ENCODE results near the gene OLIG1.

OLIG1 gene

DNA sequence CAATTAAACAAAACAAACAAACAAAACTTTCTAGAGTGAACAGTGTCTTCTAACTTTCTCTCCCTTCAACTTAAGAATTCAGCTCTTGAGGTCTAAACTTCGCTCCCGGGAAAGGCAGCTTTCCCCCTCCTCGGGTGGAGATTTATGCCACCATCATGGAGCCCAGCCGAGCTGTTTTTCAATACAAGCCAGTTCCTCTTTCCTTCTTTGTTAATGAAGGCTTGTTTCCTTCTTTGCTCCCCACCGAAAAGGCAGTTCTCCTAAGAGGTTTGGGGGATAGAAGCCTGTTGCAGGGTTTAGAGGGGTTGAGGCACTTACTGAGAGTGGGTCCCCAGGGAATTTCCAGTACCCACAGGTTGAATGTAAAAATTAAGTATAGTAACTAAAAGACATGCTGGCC lies 26.5 kb downstream of the OLIG1 start:
- in situ Hi-C loops (cut with MboI; ENCODE audit: low sequenced_read_pairs), result no loop called here

DNA sequence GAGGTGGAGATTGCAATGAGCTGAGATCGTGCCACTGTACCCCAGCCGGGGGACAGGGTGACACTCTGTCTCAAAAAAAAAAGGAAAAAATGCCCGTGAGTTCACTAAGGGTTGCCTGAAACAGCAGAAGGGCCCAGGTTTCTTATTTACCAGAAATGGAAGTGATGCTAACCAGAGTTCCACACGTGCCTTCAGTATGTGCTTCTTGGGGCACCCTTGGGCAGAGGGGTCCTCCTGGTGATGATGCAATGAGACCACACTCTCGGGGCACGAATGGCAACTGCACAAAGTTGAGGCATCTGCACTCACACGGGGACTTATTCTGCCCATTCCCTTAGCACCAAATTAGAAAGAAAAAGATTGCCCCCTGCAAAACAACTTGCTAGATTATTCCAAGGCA lies 29.2 kb downstream of the OLIG1 start:
- in situ Hi-C loops (cut with MboI; ENCODE audit: low sequenced_read_pairs), result no loop called here

GRCh38 chr21:33101300-33101911 lies 31.5 kb downstream of the OLIG1 start:
- in situ Hi-C loops (cut with MboI; ENCODE audit: low sequenced_read_pairs), result no loop called here

DNA sequence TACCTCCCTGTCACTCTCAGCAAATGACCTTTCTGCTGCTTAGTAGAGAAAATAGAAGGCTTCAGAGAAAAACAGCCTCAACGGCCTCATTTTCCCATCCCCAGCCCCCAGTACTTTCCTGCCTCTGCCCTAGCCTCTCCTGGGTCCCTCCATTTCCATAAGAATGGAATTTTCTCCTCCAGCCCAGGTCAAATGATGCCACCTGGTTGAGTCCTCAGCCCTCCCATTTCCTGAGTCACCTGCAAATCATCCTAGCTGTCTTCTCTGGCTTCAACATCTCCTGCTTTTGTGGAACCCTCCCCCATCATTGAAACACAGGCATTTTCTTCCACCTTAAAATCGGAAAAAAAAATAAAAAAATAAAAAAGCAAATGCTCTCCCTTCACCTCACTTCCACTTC lies 35.1 kb downstream of the OLIG1 start:
- in situ Hi-C loops (cut with MboI; ENCODE audit: low sequenced_read_pairs), result no loop called here

DNA sequence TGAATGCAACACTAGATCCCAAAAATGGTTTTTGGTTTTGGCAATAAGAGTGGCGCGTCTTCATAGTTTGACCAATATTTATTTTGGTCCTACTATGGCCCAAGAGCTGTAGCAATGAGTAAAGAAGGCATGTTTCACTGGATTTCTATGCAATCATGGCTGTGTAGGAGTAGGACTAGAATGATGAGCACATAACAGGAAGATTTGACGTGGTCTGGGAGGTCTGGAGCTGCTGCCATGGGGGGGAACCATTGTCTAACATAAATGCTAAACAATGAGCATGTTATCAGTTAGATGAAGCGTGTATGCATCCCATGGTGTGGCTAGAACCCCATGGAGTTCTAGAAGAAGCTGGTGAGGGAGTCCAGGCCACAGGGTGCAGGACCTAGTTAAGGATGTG lies 38.3 kb downstream of the OLIG1 start:
- in situ Hi-C loops (cut with MboI; ENCODE audit: low sequenced_read_pairs), result no loop called here

DNA sequence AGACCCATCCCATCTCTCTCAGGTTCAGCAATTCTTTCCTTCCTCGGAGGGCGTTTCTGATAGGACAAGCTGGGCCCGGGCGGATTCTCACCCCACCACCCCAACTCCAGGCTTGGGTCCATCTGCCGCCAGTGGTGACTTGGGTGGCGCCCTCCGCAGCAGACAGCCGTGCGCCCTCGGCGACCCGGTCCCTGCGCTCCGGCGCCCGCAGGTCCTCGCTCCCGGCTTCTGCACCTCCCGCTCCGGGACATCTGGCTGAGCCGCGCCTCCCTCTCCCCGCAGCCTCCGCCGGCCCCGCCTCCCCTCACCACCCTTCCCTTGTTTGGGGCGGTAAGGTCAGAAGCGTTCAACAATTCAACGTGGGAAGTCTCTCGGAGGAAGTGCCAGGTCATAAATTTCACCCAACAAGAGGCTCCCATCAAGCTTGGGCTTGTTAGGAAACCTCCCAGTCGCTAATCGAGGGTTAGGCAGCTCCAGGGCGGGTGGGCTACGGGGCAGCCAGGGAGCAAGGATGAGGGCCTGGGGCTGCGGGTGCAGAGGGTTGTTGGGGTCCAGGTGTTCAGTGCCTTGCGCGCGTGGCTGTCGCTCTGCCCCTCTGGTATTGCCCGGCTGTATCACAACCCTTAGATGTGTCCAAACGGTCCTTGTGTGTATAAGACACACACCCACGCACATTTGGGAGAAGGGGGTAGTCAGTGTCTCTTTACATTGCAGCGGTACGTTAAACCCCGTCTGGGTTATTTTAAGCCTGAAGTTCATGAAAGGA lies 39.8 kb downstream of the OLIG1 start:
- in situ Hi-C loops (cut with MboI; ENCODE audit: low sequenced_read_pairs), result no loop called here

GRCh38 chr21:33110340-33110715 lies 40.4 kb downstream of the OLIG1 start:
- in situ Hi-C loops (cut with MboI; ENCODE audit: low sequenced_read_pairs), result no loop called here

DNA sequence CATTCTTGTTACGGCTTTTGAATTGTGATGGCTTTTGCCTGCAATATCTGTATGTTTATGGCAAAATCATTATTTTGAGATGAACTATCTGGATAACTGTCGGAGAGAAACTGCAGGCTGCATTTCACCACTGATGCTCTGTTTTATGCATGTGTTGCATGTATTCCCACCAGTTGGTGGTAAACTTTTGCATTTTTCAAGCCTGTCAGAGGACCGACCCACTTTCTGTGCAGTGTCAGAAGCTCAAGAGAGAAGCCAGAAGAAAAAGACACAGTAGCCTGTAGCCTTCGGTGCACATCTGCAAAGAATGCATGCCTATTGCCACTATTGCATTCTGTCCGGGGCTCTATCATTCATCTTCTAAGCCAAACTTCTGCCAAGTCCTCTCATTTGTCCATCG lies 41.6 kb downstream of the OLIG1 start:
- in situ Hi-C loops (cut with MboI; ENCODE audit: low sequenced_read_pairs), result no loop called here

DNA sequence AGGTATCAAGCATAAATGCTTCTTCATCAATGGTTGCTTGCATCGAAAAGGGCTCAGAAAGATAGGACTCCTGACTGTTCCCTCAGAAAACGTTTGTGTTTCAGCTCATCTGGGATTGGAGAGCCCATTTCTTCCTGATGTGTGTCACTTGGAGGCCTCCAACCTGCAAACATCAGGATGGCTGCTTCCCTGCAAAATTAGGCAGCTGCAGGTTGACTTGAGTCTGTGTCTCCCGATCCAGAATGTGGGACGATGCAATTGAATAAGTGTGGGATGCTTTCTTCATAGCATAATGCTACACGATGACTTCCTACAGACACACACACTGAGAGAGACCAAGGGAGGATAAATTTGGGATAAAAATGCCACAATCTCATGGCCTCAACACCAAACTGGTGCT lies 42.2 kb downstream of the OLIG1 start:
- in situ Hi-C loops (cut with MboI; ENCODE audit: low sequenced_read_pairs), result no loop called here

GRCh38 chr21:33112681-33113080 lies 42.7 kb downstream of the OLIG1 start:
- in situ Hi-C loops (cut with MboI; ENCODE audit: low sequenced_read_pairs), result no loop called here

GRCh38 chr21:33113131-33113530 lies 43.2 kb downstream of the OLIG1 start:
- in situ Hi-C loops (cut with MboI; ENCODE audit: low sequenced_read_pairs), result no loop called here

- in situ Hi-C loops (cut with MboI; ENCODE audit: low sequenced_read_pairs), result no loop called here
Observed at GRCh38 chr21:33114276-33114675, 44.3 kb downstream of the OLIG1 start.

DNA sequence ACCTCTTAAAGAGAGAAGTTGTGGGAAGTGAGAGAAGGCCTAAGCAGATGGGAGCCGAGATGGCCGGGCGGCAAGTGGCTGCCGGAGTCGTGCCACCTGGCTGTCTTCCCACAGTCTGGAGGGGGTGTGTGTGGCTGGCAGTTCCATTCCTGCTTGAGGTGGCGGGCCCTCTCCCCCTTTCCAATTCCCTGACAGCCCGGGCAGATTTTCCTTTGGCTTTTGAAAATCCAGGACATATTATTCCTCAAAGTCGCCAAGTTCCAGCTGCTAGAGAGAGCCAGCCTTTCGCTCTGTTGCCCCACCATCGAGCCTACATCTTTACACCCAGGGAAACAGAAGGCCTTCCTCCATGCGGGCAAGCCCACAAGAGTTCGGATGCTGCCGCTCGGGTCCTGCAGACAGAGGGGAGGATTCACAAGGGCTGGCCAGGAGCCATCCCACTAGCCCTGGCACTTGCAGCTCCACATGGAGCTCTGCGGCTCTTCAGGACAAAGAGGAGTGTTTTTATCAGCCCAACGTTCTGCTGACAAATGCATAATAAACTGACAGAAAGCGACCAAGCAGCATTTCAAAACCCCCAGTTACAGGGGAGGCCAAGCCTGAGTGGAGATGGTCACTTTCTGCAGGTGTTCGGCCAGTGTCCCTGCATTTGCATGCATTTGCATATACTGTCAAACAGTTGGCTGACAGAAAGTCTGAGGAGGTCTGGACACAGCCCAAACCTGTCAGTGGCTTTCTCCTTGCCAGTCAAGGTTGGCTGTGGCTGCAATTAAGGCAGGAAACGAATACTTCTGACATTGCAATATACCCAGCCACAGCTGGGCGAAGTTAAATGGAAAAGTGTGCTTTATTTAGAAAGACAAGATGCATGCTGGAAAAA lies 45.9 kb downstream of the OLIG1 start:
- in situ Hi-C loops (cut with MboI; ENCODE audit: low sequenced_read_pairs), result no loop called here

DNA sequence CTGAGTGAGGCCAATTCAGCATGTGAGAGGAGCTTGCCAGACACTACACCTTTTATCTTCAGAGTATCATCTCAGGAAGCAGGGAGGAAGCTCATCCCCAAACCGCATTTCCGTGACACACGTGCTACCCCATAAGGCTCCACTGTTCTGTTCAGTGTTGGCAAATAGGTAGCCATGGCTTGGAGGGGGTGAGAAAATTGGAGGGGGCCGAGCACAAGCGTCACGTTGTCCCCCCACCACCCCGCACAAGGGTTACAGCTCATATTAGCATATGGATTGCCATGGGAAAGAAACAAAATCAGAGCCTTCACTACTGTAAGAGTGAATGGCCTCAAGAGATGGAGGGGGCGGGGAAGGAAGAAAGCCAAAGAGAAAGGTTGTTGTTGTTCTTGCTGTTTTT lies 46.7 kb downstream of the OLIG1 start:
- in situ Hi-C loops (cut with MboI; ENCODE audit: low sequenced_read_pairs), result no loop called here

DNA sequence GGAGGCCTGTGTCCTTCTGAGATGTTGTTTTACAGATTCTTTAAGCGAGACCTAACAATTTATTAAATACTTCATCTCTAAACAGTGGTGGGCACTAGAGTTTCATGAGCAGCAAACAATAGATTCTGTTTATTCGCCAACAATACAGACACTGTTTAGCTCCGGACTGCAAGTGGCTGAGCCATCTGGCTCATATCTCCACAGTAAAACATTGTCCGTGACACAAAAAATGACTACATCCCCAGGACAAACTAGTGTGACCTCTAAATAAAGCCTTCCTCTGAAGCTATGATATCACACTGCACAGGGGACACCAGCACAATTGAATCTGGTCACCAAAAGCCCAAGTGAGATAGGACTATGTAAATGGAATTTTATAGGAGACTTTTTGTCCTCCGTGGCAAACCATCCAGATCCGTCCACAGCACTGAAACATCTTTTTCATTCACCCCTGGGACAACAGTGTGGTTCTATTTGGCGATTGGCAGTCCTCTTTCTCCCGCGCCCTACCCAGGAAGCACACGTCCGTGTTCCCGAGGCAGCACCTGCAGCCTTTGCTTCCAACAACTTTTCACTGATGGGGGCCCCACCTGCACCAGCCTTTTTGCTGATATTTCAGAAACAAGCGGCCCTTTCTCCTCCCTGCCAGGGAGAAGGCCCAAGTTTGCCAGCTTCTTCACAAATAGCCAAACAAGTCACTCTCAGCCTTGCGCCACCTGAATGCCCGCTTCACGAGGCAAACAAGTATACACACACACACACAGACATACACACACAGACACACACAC lies 47.4 kb downstream of the OLIG1 start:
- in situ Hi-C loops (cut with MboI; ENCODE audit: low sequenced_read_pairs), result no loop called here
